Measurements from ENCODE around the gene PAFAH2. TPM values are rescaled to one million over a fixed set of nuclear protein-coding genes. Genes with fewer than 3 reads are reported as not detected.

PAFAH2 gene
- total RNA-seq, 1 donor from 2014 or later: 19.4 TPM

GRCh38 chr1:25992689-25993171 lies 5.1 kb downstream of the PAFAH2 start:
- intact Hi-C loops (cut with DNase I): no loop called here
- H3K4me3 ChIP-seq: no peak overlapping the region
- peaks cover 38% of the 10 kb centered on the region for H3K4me1 ChIP-seq
- no peak overlapping the region for H3K27ac ChIP-seq
- ATAC-seq (no peak), DNase-seq (no peak)
- no peak for TF ChIP-seq CTCF (IDR thresholded peaks at IDR 0.05)
- no peaks in the 10 kb centered on the region for H3K9me3 ChIP-seq
- no peaks in the 10 kb centered on the region for H3K27me3 ChIP-seq (ENCODE audit: low read depth)
- H3K36me3 ChIP-seq: peaks cover 15% of the 10 kb centered on the region

DNA sequence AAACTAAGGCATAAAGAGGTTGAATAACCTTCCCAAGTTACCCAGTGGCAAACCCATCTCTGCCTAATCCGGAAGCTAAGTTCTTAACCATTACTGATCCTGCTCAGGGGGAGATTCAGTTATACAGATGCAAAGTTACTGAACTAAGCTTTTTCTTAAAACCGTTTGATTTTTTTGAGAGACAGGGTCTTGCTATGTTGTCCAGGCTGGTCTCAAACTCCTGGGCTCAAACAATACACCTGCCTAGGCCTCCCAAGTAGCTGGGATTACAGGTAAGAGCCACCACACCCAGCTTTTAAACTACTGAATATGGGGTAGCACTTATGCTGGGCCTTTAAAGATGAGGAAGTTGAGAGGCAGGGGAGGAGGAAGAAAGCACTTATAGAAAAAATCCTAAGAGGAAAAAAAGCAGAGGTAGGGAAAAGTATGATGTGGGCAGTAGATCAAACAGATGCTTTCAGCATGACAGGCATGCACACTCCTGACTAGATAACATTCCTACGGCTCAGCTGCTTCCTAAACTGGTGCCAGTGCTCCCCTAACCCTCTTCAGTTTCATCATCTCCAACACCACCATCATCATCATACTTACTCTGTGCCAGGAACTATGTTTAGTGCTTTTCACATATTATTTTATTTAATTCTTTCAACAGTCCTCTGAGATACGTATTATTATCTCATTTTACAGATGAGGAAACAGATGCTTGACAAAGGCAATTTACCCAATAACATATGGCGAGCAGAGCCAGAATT lies 5.8 kb downstream of the PAFAH2 start:
- Histone ChIP-seq H3K36me3 (peaks cover 21% of the 10 kb centered on the region), H3K27ac (peak overlapping the region; percentile 24), H3K9me3 (no peaks in the 10 kb centered on the region), H3K27me3 (ENCODE audit: low read depth) (no peaks in the 10 kb centered on the region), H3K4me1 (peaks cover 34% of the 10 kb centered on the region), H3K4me3 (no peak overlapping the region)
- intact Hi-C loops (cut with DNase I): no loop called here
- no peak for ATAC-seq
- TF ChIP-seq CTCF (IDR thresholded peaks at IDR 0.05): no peak
- no peak for DNase-seq

DNA sequence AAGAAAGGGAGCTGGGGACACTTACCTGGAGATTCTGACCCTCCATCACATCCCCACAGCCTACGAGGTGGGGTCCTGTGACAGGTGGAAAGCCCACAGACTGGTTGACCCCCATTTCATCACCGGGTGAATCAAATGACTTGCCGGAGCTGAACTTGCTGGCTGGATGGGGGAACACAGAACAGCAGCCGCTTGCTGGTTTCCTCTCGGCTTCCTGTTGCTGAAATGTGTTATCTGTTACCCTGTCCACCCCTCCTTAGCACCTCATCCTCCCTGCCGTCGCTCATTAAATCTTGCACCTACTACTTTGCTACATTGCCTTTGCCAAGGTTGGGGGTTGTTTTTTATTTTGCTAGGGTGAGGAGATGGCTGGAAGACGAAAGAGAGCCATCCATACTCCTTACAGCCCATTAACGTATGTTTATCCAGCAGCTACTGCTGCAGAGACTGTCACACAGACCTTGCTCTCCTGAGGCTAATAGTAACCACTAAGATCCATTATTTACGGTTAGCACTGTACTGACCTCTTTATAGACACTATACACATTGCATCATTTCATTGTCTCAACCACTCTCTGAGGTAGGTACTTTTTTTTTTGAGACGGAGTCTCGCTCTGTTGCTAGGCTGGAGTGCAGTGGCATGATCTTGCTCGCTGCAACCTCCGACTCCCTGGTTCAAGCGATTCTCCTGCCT lies 7.0 kb downstream of the PAFAH2 start:
- H3K4me1 ChIP-seq: peaks cover 23% of the 10 kb centered on the region
- peak; percentile 51 to 57 for ATAC-seq
- H3K27ac ChIP-seq: peak overlapping the region; percentile 46
- H3K36me3 ChIP-seq: peaks cover 33% of the 10 kb centered on the region
- no peaks in the 10 kb centered on the region for H3K9me3 ChIP-seq
- peak overlapping the region; percentile 37 for H3K4me3 ChIP-seq
- no peak for TF ChIP-seq CTCF (IDR thresholded peaks at IDR 0.05)
- intact Hi-C loops (cut with DNase I): no loop called here
- H3K27me3 ChIP-seq (ENCODE audit: low read depth): no peaks in the 10 kb centered on the region
- DNase-seq: no peak

GRCh38 chr1:25990251-25990650 lies 7.6 kb downstream of the PAFAH2 start:
- Histone ChIP-seq H3K4me3 (peak overlapping the region; percentile 37), H3K36me3 (peaks cover 39% of the 10 kb centered on the region), H3K27me3 (ENCODE audit: low read depth) (no peaks in the 10 kb centered on the region), H3K4me1 (peaks cover 23% of the 10 kb centered on the region), H3K27ac (peak overlapping the region; percentile 46), H3K9me3 (no peaks in the 10 kb centered on the region)
- no peak for DNase-seq
- ATAC-seq: no peak
- intact Hi-C loops (cut with DNase I): no loop called here
- TF ChIP-seq CTCF (IDR thresholded peaks at IDR 0.05): no peak

- H3K27me3 ChIP-seq (ENCODE audit: low read depth): no peaks in the 10 kb centered on the region
- peaks cover 42% of the 10 kb centered on the region for H3K36me3 ChIP-seq
- DNase-seq: no peak
- H3K4me1 ChIP-seq: peaks cover 23% of the 10 kb centered on the region
- TF ChIP-seq CTCF (IDR thresholded peaks at IDR 0.05): no peak
- peak overlapping the region; percentile 37 for H3K4me3 ChIP-seq
- ATAC-seq: peak; percentile 41 to 50
- H3K27ac ChIP-seq: peak overlapping the region; percentile 46
- no peaks in the 10 kb centered on the region for H3K9me3 ChIP-seq
- intact Hi-C loops (cut with DNase I): no loop called here
Observed at GRCh38 chr1:25989440-25990234, 8.2 kb downstream of the PAFAH2 start.
